Stimulated activated CD4-positive, alpha-beta T cell treated with anti-CD3 and anti-CD28 coated beads, Interleukin-4, amount 100 ng/mL, for 48 hours (primary cell): ENCODE data around the gene CUX1.
"Not testable (repeated sequence)": the region's sequence is repeated elsewhere in the genome, so short reads cannot be mapped to it uniquely, and the experiment has no call there.

Experiments
- DNase-seq, 2 donors: peaks; one replicate each; pipeline ENCODE4 v3.0.0-alpha.2; 2020; ENCODE audit warnings: low read depth in 2 of 2

The CUX1 gene

GRCh38 chr7:101854084-101854865 lies 36.8 kb downstream of the CUX1 start:
- DNase-seq = no peak

GRCh38 chr7:101856473-101857357 lies 39.3 kb downstream of the CUX1 start:
- DNase-seq = peak; percentile 68 to 75

DNA sequence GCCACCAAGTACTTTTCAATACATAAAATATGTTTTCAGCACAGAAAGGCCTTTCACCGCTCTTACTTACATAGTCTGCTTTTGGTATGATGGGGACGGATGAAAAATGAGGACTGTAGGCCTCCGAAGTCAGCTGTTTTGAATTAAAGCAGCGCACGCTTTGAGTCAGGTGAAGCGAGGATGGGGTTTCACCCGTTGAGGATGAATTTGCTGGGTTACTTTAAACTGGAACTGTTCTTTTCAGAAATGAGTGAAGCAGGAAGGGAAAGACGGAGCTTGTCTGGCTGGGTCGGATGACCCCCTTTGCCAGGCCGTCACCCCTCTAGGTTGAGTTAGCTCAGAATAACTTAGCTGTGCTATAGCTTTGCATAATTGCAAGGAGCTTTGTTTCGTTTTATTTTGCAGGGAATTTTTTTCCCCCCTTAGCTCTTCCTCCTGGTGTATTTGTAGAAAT lies 40.0 kb downstream of the CUX1 start:
- DNase-seq = no peak

DNA sequence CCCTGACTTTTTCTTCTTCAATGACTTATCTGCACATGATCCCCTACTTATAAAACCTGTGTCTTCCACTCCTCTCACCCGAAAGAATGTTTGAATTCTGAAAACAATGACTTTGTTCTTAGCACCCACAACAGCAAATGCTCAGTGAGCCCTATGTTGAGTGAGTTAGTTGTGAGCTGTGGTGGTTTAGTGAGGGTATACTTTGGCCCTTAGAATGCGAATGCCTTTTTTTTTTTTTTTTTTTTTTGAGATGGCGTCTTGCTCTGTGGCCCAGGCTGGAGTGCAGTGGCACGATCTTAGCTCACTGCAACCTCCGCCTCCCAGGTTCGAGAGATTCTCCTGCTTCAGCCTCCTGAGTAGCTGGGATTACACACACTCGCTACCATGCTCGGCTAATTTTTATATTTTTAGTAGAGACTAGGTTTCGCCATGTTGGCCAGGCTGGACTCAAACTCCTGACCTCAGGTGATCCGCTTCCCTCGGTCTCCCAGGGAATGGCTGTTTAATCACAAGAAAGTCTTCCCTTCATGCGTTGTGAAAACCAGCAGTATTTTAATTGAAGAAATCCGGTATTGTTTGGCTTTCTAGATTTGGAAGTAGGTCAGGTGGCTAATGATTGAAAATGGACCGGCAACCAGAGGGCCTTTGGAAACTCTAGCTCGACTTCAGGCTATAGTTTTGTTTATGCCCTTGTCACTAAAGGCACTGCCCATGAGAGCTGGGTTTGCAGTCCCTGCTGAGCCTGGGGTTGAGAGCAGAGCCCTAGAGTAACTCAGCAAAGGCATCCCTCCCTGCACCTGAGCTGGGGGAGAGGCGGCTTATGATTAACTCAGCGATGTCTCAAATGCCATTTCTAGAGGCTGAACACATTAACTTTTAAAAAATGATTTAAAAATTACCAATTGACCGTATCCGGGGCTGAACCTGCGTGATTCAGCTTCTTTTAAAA lies 41.3 kb downstream of the CUX1 start:
- DNase-seq = no peak

DNA sequence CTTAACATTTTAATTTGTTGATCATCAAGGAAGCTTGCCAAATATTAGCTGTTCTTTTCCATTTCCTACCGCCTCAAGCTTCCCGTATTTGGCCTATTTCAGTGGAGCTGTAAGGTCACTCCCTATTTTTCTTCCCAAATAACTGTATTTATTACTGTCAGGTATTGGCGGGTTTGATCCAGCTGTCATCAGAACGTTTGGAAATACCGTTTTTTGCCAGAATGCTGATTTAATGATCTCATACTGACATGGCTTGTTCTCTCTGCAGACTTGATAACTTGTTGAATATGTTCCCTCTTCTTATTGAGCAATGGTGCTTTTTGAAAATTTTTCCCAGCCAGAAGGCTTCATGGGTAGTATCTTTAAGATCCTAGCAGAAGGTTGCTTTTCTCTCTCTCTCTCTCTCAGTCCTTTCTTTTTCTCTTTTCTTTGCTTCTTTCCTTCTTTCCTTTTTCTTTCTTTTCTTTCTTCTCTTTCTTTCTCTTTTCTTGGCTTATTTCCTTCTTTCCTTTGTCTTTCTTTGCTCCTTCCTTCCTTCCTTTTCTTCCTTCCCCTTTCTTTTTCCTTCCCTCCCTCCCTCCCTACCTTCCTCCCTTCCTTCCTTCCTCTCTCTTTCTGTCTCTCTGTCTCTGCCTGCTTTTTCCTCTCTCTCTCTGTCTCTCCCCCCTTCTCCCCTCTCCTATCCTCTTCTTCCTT lies 42.1 kb downstream of the CUX1 start:
- DNase-seq = no peak

- no peak for DNase-seq
Observed at GRCh38 chr7:101860316-101861217, 43.1 kb downstream of the CUX1 start.

GRCh38 chr7:101861218-101861775 lies 43.9 kb downstream of the CUX1 start:
- DNase-seq = no peak

- no peak for DNase-seq
Observed at GRCh38 chr7:101862280-101863220, 45.1 kb downstream of the CUX1 start.

DNA sequence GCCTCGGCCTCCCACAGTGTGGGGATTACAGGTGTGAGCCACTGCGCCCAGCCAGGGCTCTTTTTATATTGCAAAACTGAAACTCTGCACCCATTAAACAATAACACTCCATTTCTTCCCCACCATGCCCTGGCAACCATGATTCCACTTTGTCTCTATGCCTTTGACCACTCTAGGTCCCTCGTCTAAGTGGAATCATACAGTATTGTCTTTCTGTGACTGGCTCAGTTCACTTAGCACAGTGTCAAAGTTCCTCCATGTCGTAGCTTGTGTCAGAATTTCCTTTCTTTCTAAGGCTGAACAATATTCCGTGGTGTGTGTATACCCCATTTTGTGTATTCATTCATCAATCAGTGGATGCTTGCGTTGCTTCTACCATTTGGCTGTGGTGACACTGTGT lies 46.2 kb downstream of the CUX1 start:
- DNase-seq = no peak

GRCh38 chr7:101864039-101864438 lies 46.6 kb downstream of the CUX1 start:
- no peak for DNase-seq

DNA sequence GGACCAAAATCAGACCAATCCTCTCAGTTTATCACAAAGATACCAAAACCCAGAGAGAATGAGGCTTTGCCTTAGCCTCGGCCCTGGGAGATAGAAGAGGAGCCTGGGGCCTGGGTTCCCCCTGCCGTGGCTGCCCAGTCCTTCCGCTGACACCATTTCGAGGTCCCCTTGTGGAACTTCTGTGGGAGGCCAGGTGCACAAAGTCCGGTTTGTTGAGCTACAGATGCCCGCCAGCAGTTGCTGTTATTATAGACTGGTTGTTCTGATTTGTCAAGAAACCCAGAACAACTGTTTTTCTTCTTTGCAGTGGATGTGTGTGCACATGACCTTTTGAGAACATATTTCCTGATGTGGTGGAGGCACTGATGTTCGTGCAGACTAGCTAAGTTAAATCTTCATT lies 47.6 kb downstream of the CUX1 start:
- no peak for DNase-seq

- DNase-seq = no peak
Observed at GRCh38 chr7:101865455-101865854, 48.0 kb downstream of the CUX1 start.

DNA sequence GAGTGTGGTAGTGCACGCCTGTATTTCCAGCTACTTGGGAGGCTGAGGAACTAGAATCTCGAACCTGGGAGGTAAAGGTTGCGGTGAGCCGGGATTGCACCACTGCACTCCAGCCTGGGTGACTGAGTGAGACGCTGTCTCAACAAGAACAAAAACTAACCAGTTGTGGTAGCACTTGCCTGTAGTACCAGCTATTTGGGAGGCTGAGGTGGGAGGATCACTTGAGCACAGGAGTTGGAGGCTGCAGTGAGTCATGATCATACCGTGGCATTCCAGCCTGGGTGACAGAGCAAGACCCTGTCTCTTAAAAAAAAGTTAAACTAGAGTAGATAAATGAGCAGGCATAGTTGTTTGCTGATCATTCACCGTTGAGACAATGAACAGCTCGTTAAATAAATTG lies 48.9 kb downstream of the CUX1 start:
- DNase-seq = no peak

- DNase-seq = no peak
Observed at GRCh38 chr7:101867265-101867664, 49.8 kb downstream of the CUX1 start.

- DNase-seq = not testable (repeated sequence)
Observed at GRCh38 chr7:101867681-101868080, 50.3 kb downstream of the CUX1 start.

DNA sequence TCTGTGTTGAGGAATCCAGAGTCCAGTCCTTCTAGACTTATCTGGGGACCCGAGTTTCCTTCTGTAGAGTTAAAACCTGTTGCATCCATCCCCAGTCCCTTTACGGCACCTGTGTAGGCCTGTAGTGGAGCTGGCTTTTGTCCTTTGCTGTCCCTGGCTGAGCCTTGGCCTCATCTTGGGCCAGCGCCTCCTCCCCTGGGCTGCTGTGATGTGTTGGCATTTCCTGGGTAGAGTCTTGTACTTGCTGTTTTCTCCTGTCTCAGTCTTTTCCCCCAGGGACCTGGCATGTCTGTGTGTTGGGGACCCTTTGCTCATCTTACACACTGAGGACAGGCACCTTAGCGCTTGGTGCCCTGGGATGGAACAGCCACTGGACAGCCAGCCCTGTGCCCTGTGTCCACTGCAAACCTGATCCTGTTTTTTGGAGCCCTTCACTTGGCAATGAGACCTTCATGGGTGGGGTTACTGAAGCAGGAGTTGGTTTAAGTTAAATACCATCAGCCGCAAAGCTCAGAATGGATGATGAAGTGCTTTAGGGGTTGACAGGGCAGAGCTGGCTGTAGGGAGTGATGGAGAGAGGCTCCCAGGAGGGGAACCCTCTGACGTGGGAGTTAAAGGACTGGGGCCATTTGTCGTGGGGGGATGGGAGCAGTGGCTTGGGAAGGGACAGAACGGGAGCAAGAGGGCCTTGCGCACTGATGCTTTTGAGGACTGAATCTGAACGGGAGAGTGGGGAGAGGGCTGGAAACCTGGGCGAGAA lies 50.9 kb downstream of the CUX1 start:
- DNase-seq = no peak

- no peak for DNase-seq
Observed at GRCh38 chr7:101869026-101869900, 51.8 kb downstream of the CUX1 start.
